ENCODE data around the gene FAM229B. TPM values are rescaled to one million over a fixed set of nuclear protein-coding genes. Genes with fewer than 3 reads are reported as not detected.

FAM229B gene
- total RNA-seq, 1 donor from 2014 or later = 69.5 TPM

- no peak for TF ChIP-seq CTCF (IDR thresholded peaks at IDR 0.05; ENCODE audit: borderline replicate concordance)
- intact Hi-C loops (cut with micrococcal nuclease) = no loop called here
- no peaks in the 10 kb centered on the region for H3K9me3 ChIP-seq (replicated peaks)
- no peak overlapping the region for H3K4me3 ChIP-seq
- H3K4me1 ChIP-seq = peaks cover 25% of the 10 kb centered on the region
- no peak for DNase-seq
- peaks cover 83% of the 10 kb centered on the region for H3K36me3 ChIP-seq
- no peaks in the 10 kb centered on the region for H3K27me3 ChIP-seq (ENCODE audit: low read depth)
- peak overlapping the region; percentile 52 for H3K27ac ChIP-seq (replicated peaks)
Observed at GRCh38 chr6:112150363-112150762, 63.0 kb downstream of the FAM229B start.

Other genes with a start within 250 kb of the FAM229B start
- 46.3 TPM for gene FYN, start 214.1 kb upstream of the FAM229B start, total RNA-seq
- gene CCN6, start 33.5 kb upstream of the FAM229B start, total RNA-seq = not detected
- 28.5 TPM for gene TUBE1, start 109 bp upstream of the FAM229B start, total RNA-seq
- gene LAMA4, start 167.0 kb downstream of the FAM229B start, total RNA-seq = 103 TPM